HG03354 (cell line): ENCODE data around the gene MAGIX.

Experiments used
- ATAC-seq: cut with Tn5 transposase; IDR thresholded peaks from one replicate; pipeline ENCODE4 v1.9.1; 2021; ENCODE audit warnings: mild to moderate bottlenecking; ENCODE audit not compliant: unreplicated experiment, poor library complexity, severe bottlenecking

MAGIX gene

DNA sequence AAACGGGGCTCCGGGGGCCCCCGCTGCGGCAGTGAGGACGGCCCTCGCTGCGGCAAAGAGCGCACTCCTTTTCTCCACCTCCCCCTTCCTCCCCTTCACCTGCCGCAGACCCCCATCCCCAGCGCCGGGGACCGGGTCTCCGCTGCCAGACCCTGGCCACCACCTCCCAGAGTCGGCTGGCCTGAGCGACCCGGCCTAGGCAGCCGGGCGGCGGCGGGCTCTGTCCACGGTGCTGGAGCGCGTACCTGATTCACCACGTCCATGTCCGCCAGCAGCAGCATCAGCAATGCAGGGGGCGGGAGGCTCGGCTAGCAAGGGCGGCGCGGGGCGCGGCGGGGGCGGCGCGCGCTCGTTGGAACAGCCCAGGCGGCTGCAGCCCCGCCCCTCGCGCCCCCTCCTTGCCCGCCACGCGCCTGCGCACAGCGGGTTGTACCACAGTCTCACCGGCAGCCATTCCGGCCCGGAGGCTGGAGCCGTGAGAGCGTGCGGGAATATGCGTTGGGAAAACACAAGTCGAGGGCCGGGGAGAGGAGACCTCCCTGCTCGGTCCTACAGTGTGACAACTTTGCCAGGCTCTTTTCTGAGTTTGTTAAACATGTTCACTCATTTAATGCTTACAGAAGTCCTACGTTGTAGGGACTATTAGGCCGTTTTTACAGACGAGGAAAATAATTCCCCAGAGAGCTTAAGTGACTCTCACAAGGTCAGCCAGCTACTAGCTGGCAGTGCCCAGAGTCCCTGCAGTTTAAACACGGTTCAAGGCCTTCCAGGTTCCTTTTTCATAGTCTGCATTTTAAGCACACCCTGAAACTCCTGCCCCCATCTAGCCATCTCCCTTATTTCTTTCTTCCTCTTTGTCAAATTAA, 37.6 kb downstream of the MAGIX start, which contains the start of gene SYP:
TSS of gene SYP (minus strand) at position 288 of the 866 bp plus-strand sequence. CDS start at position 281, 7 bp downstream.
- ATAC-seq, result peak; percentile 97

DNA sequence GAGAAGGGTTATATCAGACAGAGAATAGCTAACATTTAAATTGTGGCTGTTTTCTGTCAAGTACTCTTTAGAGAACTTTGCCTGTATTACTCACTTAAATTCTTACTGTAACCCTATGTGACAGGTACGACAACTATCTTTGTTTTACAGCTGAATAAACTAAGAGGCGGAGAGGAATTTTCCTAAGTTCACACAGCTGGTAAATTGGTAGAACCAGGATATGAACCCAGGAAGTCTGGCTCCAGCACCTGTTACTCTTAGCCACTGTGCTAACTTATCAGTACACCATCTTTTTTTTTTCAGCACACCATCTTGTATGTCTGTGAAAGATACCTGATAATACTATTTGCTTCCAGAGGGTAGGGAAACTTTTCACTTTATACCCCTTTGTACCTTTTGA, 39.5 kb downstream of the MAGIX start:
- no peak for ATAC-seq

- no peak for ATAC-seq
Measured at GRCh38 chrX:49203536-49203935, 41.0 kb downstream of the MAGIX start.

- ATAC-seq, result no peak
Measured at GRCh38 chrX:49204017-49204416, 41.5 kb downstream of the MAGIX start.

- ATAC-seq, result no peak
Measured at GRCh38 chrX:49204709-49205108, 42.2 kb downstream of the MAGIX start.

GRCh38 chrX:49205443-49205842, 42.9 kb downstream of the MAGIX start:
- ATAC-seq, result no peak

GRCh38 chrX:49206543-49206942, 44.0 kb downstream of the MAGIX start:
- ATAC-seq, result no peak

DNA sequence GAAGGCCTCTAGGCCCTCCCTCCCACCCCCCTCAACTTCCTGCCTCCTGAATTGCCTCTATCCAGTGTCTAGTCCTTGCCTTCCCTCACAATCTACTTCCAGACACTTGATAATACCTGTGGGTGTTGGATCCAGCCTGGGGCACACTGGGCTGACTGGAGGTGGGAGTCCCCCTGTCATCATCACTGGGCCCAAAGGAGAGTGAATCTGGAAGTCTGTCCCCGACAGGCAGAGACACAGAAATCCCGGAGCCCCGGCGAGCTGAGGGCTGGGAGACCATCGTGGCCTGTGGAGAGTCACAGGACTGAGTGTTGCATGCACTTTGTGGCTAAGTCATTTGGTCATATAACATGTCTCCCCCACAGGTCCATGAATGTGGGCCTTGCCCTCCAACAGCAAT, 45.8 kb downstream of the MAGIX start:
- no peak for ATAC-seq

DNA sequence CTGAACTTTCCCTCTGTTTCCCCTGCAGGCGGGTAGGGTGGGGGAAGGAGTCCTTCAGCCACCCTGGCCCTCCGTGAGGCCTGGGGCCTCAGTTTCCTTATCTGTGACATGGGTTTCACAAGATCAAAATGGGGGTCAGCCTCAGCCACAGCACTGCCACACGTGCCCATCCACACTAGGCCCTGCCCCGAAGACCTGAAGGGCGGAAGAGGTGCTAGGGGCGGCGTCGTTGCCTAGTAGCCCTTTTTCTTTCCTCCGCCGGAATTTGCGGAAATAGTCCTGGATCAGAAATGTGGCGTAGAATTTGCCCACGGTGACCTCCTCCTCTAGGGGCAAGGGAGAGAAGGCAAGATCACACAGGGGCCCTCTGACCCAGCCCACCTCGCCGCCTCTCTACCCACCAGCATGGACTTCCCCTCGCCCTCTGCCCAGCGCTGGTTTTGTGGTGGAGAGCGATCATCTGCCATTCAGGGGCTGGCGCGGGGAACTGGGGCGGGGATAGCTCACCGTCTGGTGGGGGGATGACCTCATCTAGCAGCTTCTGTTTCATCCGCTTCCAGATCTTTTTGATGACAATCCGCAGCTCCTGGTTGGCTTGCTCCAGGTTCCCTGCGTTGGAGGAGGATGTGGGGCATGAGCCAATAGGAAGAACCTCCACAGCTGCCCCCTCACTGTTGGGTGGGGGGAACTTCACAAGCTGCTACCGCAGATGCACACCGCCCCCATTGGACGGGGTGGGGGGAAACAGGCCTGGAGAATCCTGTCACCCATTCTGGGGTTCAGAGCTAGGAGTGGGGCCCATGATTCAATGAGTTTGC, 47.1 kb downstream of the MAGIX start:
- no peak for ATAC-seq

DNA sequence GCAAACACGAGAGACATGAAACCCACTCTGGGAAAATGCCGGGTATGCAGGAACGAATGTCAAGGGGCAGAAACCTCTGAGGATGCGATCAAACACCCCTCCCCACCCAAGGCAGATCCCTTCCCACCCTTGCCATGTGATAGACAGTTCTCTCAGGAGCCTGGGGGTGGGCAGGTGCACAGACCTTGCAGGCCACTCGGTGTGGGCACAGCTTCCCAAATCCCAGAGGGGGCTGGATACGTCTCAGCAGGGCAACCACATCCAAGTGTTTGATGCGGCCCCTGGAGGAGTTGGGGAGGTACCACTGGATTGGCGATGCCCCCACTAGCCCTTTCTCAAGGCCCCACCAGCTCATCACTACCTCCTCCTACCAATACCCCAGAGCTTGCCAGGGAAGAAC, 47.8 kb downstream of the MAGIX start:
- no peak for ATAC-seq

DNA sequence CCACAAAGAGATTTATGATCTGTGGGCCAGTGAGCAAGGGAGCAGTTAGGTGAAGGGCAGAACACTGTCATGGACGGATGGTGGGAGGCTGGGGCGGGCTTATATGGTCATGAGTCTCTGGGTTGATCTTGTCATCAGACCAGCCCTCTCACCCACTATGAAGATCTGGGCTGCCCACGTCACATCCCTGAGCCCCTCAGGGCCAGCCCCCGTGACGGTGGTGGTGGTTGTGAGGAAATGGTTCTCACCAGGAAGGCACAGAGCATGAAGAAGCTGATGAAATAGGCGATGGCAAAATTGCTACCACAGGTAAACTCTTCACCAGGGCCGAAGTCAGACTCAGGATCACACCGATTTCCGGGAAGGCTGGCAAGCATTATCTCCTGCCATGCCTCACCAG, 48.5 kb downstream of the MAGIX start:
- ATAC-seq, result no peak

- ATAC-seq, result no peak
Measured at GRCh38 chrX:49212209-49212608, 49.7 kb downstream of the MAGIX start.

DNA sequence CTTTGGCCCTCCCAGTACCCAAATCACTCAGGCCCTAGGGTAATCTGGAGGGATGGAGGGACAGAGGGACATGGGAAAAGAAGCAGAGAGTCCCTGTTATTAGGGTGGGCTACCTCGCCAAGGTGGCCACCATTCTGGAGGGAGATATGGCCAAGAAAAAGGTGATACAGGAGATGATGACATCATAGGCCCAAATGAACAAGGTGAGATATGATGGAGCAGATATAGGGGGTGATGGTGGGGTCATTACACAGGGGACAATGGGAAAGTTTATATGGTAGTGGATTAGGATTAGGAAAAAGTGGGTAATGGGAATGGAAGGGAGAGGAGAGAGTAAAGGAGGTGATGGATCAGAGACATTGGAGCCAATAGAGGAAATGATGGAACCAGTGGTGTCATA, 50.3 kb downstream of the MAGIX start:
- ATAC-seq, result no peak

DNA sequence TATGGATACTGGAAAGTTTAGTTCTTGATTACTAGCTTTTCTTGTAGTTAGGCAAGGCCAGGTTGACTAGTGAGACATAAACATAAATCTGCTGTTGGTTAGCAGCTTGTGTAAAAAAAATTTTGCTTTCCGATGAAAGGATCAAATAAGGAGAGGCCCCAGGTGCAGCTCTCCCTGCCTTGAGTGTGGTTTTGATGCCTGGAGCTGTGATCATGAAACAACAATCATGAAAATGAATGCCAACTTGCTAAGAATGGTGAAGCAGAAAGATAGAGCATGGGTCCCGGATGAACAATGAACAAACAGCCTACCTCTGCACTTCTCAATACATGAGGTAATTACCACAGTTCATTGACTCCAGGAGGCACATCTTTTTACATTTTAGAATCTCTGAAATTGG, 51.9 kb downstream of the MAGIX start:
- no peak for ATAC-seq

DNA sequence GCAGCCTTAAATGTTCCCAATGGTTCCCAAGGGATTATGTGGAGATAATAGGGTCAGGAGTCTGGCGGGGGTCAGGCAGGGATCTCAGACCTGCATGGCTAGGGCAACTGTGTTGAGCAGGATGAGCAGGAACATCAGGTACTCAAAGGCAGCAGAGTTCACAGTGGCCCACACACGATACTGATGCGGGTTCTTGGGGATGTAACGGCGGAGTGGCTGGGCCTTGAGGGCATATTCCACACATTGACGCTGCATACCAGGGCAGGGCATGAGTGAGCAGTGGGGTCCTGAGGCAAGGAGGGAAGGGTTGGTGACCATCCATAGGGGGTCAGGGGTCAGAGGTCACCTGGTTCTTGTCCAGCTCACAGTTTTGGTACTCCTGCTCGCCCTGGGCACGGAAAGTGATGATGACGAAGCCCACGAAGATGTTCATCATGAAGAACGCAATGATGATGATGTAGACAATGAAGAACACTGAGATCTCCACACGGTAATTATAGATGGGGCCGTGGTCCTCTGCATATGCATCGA, 52.5 kb downstream of the MAGIX start:
- no peak for ATAC-seq
